Activated naive CD8-positive, alpha-beta T cell treated with anti-CD3 and anti-CD28 coated beads, Interleukin-2, amount 10 ng/mL, durations not matched to agents 7 days and 5 days (primary cell): Measurements from ENCODE around the gene CA10. TPM values are rescaled to one million over a fixed set of nuclear protein-coding genes. Genes with fewer than 3 reads are reported as not detected.

Experiments
- ATAC-seq: fragments of 150-1000 bp; cut with Tn5 transposase; one replicate; pipeline ENCODE4 v1.10.0; 2021; ENCODE audit warnings: low read depth, moderate library complexity
- POLR2A ChIA-PET: fragments of 350-600 bp; sonication (Branson Sonifier 250); formaldehyde crosslinking; loops from one replicate; lab custom pipeline; 2021; ENCODE audit warnings: antibody characterized with exemption; lab: Charles Lee
- DNase-seq: peaks from one replicate; pipeline ENCODE4 v3.0.0; 2021
- H3K27ac Mint-ChIP-seq: one replicate; pipeline ENCODE4 v1.8.0; 2022; ENCODE audit warnings: mild to moderate bottlenecking, mixed read lengths
- H3K27me3 Mint-ChIP-seq: one replicate; pipeline ENCODE4 v1.8.0; 2022; ENCODE audit warnings: mild to moderate bottlenecking, moderate library complexity, mixed read lengths
- H3K36me3 Mint-ChIP-seq: one replicate; pipeline ENCODE4 v1.8.0; 2021; ENCODE audit warnings: mild to moderate bottlenecking, mixed read lengths
- H3K4me1 Mint-ChIP-seq: one replicate; pipeline ENCODE4 v1.8.0; 2021; ENCODE audit warnings: mixed read lengths
- H3K4me3 Mint-ChIP-seq: one replicate; pipeline ENCODE4 v1.8.0; 2022; ENCODE audit warnings: mild to moderate bottlenecking, moderate library complexity, mixed read lengths
- H3K9me3 Mint-ChIP-seq: one replicate; pipeline ENCODE4 v1.8.0; 2021; ENCODE audit warnings: mixed read lengths
- total RNA-seq, 2 experiments: library from RNA; stranded (reverse); gene quantifications; one replicate each; pipeline ENCODE4 v1.2.3, GENCODE V29; 2021

CA10 gene
- total RNA-seq, 2 experiments from 2014 or later, result 0.20 TPM; not detected in 1

- no peaks in the 10 kb centered on the region for H3K9me3 Mint-ChIP-seq
Measured at GRCh38 chr17:51677875-51678274, 480.6 kb downstream of the CA10 start.

GRCh38 chr17:51676691-51677487 is 481.6 kb downstream of the CA10 start:
- Mint-ChIP-seq H3K4me3 (no peak overlapping the region), H3K36me3 (no peaks in the 10 kb centered on the region), H3K27me3 (peaks cover 6% of the 10 kb centered on the region), H3K9me3 (no peaks in the 10 kb centered on the region), H3K27ac (no peak overlapping the region), H3K4me1 (peaks cover 3% of the 10 kb centered on the region)
- no peak for ATAC-seq
- DNase-seq, result no peak
- POLR2A ChIA-PET, result no interaction called here

More at GRCh38 chr17:51677875-51678274, 480.6 kb downstream of the CA10 start:
- H3K27ac Mint-ChIP-seq, result no peak overlapping the region
- DNase-seq, result no peak
- H3K4me1 Mint-ChIP-seq, result peaks cover 3% of the 10 kb centered on the region
- H3K4me3 Mint-ChIP-seq, result no peak overlapping the region
- H3K36me3 Mint-ChIP-seq, result no peaks in the 10 kb centered on the region
- POLR2A ChIA-PET, result no interaction called here
- H3K27me3 Mint-ChIP-seq, result peaks cover 7% of the 10 kb centered on the region
- ATAC-seq, result no peak

- H3K4me3 Mint-ChIP-seq, result no peak overlapping the region
Measured at GRCh38 chr17:51674579-51675255, 483.8 kb downstream of the CA10 start.

GRCh38 chr17:51673070-51673469 is 485.4 kb downstream of the CA10 start:
- Mint-ChIP-seq H3K36me3 (no peaks in the 10 kb centered on the region), H3K27me3 (no peaks in the 10 kb centered on the region), H3K27ac (no peak overlapping the region), H3K9me3 (no peaks in the 10 kb centered on the region), H3K4me1 (peaks cover 3% of the 10 kb centered on the region), H3K4me3 (no peak overlapping the region)
- POLR2A ChIA-PET, result no interaction called here
- no peak for DNase-seq
- ATAC-seq, result no peak

More at GRCh38 chr17:51674579-51675255, 483.8 kb downstream of the CA10 start:
- no peaks in the 10 kb centered on the region for H3K27me3 Mint-ChIP-seq
- DNase-seq (no peak), ATAC-seq (no peak)
- no peaks in the 10 kb centered on the region for H3K9me3 Mint-ChIP-seq
- peaks cover 3% of the 10 kb centered on the region for H3K4me1 Mint-ChIP-seq
- H3K27ac Mint-ChIP-seq, result no peak overlapping the region
- no peaks in the 10 kb centered on the region for H3K36me3 Mint-ChIP-seq
- POLR2A ChIA-PET, result no interaction called here

- Mint-ChIP-seq H3K9me3 (no peaks in the 10 kb centered on the region), H3K4me3 (no peak overlapping the region), H3K27me3 (no peaks in the 10 kb centered on the region), H3K4me1 (peaks cover 6% of the 10 kb centered on the region), H3K27ac (no peak overlapping the region), H3K36me3 (no peaks in the 10 kb centered on the region)
- POLR2A ChIA-PET, result no interaction called here
- DNase-seq (no peak), ATAC-seq (no peak)
Measured at GRCh38 chr17:51672065-51672464, 486.4 kb downstream of the CA10 start.

GRCh38 chr17:51670899-51671298 is 487.6 kb downstream of the CA10 start:
- no peak overlapping the region for H3K4me3 Mint-ChIP-seq
- peaks cover 3% of the 10 kb centered on the region for H3K4me1 Mint-ChIP-seq
- H3K36me3 Mint-ChIP-seq, result no peaks in the 10 kb centered on the region
- no peak overlapping the region for H3K27ac Mint-ChIP-seq
- ATAC-seq, result no peak
- no peak for DNase-seq
- H3K9me3 Mint-ChIP-seq, result no peaks in the 10 kb centered on the region
- no peaks in the 10 kb centered on the region for H3K27me3 Mint-ChIP-seq
- POLR2A ChIA-PET, result interaction anchor here (0.7 kb wide), 1 partner anchor 64 kb away, joined by 4 read pairs; no protein-coding TSS in a partner anchor

GRCh38 chr17:51668963-51669246 is 489.6 kb downstream of the CA10 start:
- Mint-ChIP-seq H3K4me1 (peaks cover 3% of the 10 kb centered on the region), H3K36me3 (no peaks in the 10 kb centered on the region), H3K27me3 (no peaks in the 10 kb centered on the region), H3K9me3 (no peaks in the 10 kb centered on the region), H3K4me3 (no peak overlapping the region), H3K27ac (no peak overlapping the region)
- ATAC-seq (no peak), DNase-seq (no peak)
- POLR2A ChIA-PET, result no interaction called here

GRCh38 chr17:51668155-51668962 is 490.2 kb downstream of the CA10 start:
- ATAC-seq (peak; percentile 36), DNase-seq (no peak)
- H3K9me3 Mint-ChIP-seq, result no peaks in the 10 kb centered on the region
- H3K4me1 Mint-ChIP-seq, result peaks cover 3% of the 10 kb centered on the region
- H3K27ac Mint-ChIP-seq, result no peak overlapping the region
- POLR2A ChIA-PET, result no interaction called here
- H3K36me3 Mint-ChIP-seq, result no peaks in the 10 kb centered on the region
- no peak overlapping the region for H3K4me3 Mint-ChIP-seq
- no peaks in the 10 kb centered on the region for H3K27me3 Mint-ChIP-seq

- DNase-seq (no peak), ATAC-seq (no peak)
- Mint-ChIP-seq H3K4me1 (peaks cover 3% of the 10 kb centered on the region), H3K9me3 (no peaks in the 10 kb centered on the region), H3K4me3 (no peak overlapping the region), H3K27me3 (no peaks in the 10 kb centered on the region), H3K36me3 (no peaks in the 10 kb centered on the region), H3K27ac (no peak overlapping the region)
- POLR2A ChIA-PET, result no interaction called here
Measured at GRCh38 chr17:51667706-51668083, 490.8 kb downstream of the CA10 start.

- POLR2A ChIA-PET, result no interaction called here
- no peaks in the 10 kb centered on the region for H3K36me3 Mint-ChIP-seq
- no peak overlapping the region for H3K27ac Mint-ChIP-seq
- H3K9me3 Mint-ChIP-seq, result no peaks in the 10 kb centered on the region
- DNase-seq (no peak), ATAC-seq (no peak)
- no peaks in the 10 kb centered on the region for H3K27me3 Mint-ChIP-seq
- peaks cover 3% of the 10 kb centered on the region for H3K4me1 Mint-ChIP-seq
- H3K4me3 Mint-ChIP-seq, result no peak overlapping the region
Measured at GRCh38 chr17:51666971-51667705, 491.4 kb downstream of the CA10 start.

- Mint-ChIP-seq H3K4me3 (no peak overlapping the region), H3K27ac (no peak overlapping the region), H3K4me1 (peaks cover under 1% of the 10 kb centered on the region), H3K9me3 (no peaks in the 10 kb centered on the region), H3K36me3 (no peaks in the 10 kb centered on the region), H3K27me3 (peaks cover 5% of the 10 kb centered on the region)
- DNase-seq (no peak), ATAC-seq (no peak)
- POLR2A ChIA-PET, result no interaction called here
Measured at GRCh38 chr17:51662204-51663056, 496.1 kb downstream of the CA10 start.

- H3K27ac Mint-ChIP-seq, result no peak overlapping the region
- H3K27me3 Mint-ChIP-seq, result peaks cover 5% of the 10 kb centered on the region
- H3K4me1 Mint-ChIP-seq, result peaks cover 2% of the 10 kb centered on the region
- POLR2A ChIA-PET, result no interaction called here
- DNase-seq (no peak), ATAC-seq (no peak)
- H3K36me3 Mint-ChIP-seq, result no peaks in the 10 kb centered on the region
- no peak overlapping the region for H3K4me3 Mint-ChIP-seq
- H3K9me3 Mint-ChIP-seq, result no peaks in the 10 kb centered on the region
Measured at GRCh38 chr17:51661403-51661802, 497.1 kb downstream of the CA10 start.
